SK-N-MC (cell line): Measurements from ENCODE around the gene RICTOR.
"Not testable (repeated sequence)": the region's sequence is repeated elsewhere in the genome, so short reads cannot be mapped to it uniquely, and the experiment has no call there.

Experiments used
- EZH2 ChIP-seq: fragments of 200-600 bp; sonication (generic); IDR thresholded peaks from one replicate; pipeline ENCODE4 v1.6.1; 2017; ENCODE audit warnings: antibody characterized with exemption
- FOXP2 ChIP-seq: optimal IDR thresholded peaks from 2 replicates; pipeline ENCODE3; 2011; ENCODE audit warnings: mild to moderate bottlenecking, moderate library complexity; ENCODE audit not compliant: insufficient read depth; ENCODE audit errors: extremely low read length, control extremely low read depth
- POLR2AphosphoS5 ChIP-seq: IDR thresholded peaks from 2 replicates; pipeline ENCODE4 v1.6.1; 2012; ENCODE audit warnings: mild to moderate bottlenecking, low read depth, low read length, borderline replicate concordance

DNA sequence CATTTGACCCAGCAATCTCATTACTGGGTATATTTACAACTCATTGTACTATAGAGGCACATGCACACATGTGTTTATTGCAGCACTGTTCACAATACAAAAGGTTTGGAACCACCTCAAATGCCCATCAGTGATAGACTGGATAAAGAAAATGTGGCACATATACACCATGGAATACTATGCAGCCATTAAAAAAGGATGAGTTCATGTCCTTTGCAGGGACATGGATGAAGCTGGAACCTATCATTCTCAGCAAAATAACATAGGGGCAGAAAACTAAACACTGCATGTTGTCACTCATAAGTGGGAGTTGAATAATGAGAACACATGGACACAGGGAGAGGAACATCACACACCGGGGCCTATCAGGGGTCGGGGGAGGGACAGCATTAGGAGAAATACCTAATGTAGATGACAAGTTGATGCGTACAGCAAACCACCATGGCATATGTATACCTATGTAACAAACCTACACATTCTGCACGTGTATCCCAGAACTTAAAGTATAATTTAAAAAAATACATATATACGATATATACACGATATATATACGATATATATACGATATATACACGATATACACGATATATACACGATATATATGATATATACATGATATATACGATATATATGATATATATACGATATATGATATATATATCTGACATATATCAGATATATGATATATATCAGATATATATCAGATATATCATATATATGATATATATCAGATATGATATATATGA, 84.1 kb downstream of the RICTOR start:
- TF ChIP-seq EZH2, POLR2AphosphoS5, FOXP2: not testable (repeated sequence)
